GM18519 (cell line): ENCODE results near the gene NKD2.

Experiments used
- ATAC-seq: cut with Tn5 transposase; IDR thresholded peaks from one replicate; pipeline ENCODE4 v1.9.1; 2021; ENCODE audit warnings: mild to moderate bottlenecking, moderate library complexity; ENCODE audit not compliant: unreplicated experiment, low FRiP score

NKD2 gene

GRCh38 chr5:1039706-1040260 lies 31.2 kb downstream of the NKD2 start:
- ATAC-seq: no peak

- no peak for ATAC-seq
These were observed 32.0 kb downstream of the NKD2 start for GRCh38 chr5:1040571-1040970.

DNA sequence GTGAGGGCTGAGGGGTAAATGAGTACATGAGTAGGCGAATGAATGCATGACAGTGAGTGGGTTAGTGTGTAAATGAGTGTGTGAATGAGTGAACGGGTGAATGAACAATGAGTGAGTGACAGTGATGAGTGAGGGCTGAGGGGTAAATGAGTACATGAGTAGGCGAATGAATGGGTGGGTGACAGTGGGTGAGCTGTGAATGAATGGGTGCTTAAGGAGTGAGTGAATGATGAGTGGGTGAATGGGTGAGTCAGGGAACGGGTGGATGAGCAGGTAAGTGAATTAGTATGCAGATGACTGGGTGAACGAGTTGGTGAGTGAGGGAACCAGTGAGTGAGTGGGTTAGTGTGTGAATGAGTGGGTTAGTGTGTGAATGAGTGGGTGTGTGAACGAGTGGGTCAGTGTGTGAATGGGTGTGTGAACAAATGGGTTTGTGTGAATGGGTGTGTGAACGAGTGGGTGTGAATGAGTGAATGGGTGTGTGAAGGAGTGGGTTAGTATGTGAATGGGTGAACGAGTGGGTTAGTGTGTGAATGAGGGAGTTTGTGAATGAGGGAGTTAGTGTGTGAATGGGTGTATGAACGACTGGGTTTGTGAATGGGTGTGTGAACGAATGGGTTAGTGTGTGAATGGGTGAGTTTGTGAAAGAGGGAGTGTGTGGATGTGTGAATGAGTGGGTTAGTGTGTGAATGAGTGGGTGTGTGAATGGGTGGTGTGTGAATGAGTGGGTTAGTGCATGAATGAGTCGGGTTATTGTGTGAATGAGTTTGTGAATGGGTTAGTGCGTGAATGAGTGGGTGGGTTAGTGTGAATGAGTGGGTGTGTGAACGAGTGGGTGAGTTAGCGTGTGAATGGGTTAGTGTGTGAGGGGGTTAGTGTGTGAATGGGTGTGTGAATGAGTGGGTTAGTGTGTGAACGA lies 32.9 kb downstream of the NKD2 start:
- ATAC-seq: no peak

DNA sequence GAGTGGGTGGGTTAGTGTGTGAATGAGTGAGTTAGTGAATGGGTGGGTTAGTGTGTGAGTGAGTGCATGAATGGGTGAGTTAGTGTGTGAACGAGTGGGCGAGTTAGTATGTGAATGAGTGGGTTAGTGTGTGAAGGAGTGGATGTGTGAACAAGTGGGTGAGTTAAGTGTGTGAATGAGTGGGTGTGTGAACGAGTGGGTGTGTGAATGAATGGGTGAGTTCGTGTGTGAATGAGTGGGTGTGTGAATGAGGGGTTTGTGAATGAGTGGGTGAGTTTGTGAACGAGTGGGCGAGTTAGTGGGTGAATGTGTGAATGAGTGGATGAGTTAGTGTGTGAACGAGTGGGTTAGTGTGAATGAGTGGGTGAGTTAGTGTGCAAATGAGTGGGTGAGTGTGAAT lies 34.0 kb downstream of the NKD2 start:
- no peak for ATAC-seq

DNA sequence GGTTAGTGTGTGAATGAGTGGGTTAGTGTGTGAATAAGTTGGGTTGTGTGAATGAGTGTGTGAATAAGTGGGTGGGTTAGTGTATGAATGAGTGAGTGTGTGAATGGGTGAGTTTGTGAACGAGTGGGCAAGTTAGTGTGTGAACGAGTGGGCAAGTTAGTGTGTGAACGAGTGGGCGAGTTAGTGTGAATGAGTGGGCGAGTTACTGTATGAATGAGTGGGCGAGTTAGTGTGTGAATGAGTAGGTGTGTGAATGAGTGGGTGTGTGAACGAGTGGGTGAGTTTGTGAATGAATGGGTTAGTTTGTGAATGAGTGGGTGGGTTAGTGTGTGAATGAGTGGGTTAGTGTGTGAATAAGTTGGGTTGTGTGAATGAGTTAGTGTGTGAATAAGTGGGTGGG lies 34.7 kb downstream of the NKD2 start:
- no peak for ATAC-seq

- no peak for ATAC-seq
These were observed 35.5 kb downstream of the NKD2 start for GRCh38 chr5:1044117-1044516.

GRCh38 chr5:1045960-1046560 lies 37.5 kb downstream of the NKD2 start:
- no peak for ATAC-seq

DNA sequence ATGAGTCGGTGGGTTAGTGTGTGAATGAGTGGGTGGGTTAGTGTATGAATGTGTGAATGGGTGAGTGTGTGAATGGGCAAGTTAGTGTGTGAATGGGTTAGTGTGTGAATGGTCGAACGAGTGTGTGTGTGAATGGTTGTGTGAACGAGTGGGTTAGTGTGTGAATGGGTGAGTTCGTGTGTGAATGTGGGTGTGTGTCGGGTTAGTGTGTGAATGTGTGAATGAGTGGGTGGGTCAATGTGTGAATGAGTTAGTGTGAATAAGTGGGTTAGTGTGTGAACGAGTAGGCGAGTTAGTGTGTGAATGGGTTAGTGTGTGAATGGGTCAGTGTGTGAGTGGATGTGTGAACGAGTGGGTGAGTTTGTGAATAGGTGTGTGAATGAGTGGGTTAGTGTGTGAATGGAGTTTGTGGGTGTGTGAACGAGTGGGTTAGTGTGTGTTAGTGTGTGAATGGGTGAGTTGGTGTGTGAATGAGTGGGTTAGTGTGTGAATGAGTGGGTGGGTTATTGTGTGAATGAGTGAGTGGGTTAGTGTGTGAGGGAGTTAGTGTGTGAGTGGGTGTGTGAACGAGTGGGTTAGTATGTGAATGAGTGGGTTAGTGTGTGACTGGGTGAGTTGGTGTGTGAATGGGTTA lies 38.8 kb downstream of the NKD2 start:
- ATAC-seq: no peak

DNA sequence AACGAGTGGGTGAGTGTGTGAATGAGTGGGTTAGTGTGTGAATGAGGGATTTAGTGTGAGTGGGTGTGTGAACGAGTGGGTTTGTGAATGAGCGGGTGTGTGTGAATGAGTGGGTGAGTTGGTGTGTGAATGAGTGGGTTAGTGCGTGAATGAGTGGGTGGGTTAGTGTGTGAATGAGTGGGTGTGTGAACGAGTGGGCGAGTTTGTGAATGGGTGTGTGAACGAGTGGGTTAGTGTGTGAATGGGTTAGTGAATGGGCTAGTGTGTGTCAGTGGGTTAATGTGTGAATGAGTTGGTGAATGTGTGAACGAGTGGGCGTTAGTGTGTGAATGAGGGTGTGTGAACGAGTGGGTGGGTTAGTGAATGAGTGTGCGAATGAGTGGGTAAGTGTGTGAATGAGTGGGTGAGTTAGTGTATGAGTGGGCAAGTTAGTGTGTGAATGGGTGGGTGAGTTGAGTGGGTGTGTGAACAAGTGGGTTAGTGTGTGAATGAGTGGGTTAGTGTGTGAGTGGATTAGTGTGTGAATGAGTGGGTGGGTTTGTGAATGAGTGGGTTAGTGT lies 39.6 kb downstream of the NKD2 start:
- ATAC-seq: no peak

DNA sequence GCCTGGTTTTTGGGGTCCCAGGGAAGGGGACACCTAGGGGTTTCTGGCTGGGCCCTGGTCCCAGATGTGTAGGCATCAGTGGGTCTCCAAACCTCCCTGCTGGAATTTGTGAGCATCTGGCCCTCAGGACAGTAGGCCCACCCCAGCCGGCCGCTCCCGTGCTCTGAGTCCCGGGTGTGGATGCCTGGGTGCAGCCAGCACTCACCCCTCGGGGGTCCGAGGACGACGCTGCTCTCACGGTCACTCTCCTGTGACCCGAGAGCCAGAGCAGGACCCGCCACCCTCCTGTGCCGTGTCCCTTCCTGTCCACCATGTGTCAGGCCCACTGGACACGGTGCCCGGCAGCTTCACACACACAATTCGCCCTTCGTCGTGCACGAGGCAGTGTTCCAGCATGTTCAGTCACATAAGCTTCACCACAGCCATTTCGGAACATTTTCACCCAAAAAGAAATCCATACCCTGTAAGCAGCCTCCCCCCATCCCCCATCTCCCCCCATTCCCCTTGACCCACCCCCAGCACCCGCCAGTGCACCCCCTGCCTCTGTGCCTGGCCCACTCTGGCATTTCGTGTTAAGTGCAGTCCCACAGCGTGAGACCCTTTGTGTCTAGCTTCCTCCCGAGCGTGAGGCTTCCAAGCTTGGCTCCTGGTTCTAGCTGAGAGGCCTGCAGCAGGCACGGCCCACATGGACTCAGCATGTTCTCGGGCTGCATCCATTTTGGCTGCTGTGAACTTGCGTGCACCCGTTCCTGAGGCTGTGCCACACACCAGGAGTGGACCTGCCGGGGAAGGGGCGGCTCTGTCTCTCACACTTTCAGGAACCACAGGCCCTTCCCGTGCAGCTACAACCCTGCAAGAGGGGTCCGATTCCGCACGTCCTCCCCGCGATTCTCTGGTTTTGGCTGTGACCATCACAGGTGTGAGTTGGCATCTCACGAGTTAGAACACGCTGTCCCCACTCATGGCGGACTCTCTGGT lies 40.5 kb downstream of the NKD2 start:
- no peak for ATAC-seq

DNA sequence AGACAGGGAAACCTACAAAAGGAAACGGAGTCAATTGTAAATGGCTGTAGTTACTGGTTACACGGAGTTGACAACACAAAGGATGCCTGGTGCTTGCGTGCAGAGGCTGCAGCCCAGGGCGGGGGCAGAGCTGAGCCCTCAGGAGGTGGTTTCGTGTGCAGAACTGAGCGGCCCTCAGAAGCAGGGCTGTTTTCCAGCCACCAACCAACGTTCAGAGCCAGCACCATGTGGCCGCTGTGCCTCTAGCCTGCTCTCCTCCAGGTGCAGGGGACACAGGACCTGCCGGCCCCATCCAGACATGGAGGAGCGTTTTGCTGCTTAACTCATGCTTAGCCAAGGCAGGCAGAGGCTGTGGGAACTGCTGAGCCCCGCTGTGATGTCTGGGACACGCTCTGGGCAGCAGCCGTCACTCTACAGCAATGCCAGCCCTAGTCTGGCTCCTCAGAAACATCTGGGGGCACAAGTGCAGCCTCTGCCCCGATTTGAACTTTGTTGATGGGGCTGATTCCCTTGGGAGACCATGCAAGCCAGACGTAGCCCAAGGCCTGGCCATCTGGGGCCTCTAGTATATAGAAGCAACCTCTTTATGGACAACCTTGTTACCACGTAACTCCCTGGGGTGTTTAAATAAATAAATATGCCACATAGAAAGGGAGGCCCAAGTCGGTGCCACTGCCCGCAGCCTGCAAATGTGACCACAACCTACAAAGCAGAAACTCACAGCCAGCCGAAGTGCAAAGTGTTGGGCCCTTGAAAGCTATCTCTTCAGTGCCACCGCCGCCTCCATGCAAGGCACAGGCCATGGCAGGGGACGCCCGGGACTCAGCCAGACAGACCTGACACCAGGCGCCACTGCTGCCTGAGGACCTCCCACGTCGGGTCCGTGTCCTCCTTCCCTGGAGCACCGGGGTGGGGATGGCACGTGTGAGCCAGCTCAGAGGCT lies 42.1 kb downstream of the NKD2 start:
- ATAC-seq: no peak

DNA sequence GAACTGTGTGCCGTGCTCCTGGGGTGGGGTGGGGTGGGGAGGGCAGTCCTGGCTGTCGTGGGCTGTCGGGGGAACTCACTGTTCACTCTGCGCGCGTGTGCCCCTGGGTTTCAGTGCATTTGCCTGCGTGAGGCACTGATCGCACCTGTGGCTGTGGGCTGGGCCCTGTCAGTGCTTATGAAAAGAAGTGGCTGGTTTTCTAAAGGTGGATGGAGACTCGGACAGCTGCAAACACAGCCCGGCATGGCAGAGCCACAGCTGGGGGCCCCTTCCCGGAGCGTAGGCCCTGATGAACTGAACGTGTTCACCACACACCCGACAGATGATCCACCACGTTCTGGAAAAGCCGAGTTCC lies 42.7 kb downstream of the NKD2 start:
- no peak for ATAC-seq

GRCh38 chr5:1052076-1052475 lies 43.5 kb downstream of the NKD2 start:
- ATAC-seq: no peak

- no peak for ATAC-seq
These were observed 44.2 kb downstream of the NKD2 start for GRCh38 chr5:1052641-1053390.

DNA sequence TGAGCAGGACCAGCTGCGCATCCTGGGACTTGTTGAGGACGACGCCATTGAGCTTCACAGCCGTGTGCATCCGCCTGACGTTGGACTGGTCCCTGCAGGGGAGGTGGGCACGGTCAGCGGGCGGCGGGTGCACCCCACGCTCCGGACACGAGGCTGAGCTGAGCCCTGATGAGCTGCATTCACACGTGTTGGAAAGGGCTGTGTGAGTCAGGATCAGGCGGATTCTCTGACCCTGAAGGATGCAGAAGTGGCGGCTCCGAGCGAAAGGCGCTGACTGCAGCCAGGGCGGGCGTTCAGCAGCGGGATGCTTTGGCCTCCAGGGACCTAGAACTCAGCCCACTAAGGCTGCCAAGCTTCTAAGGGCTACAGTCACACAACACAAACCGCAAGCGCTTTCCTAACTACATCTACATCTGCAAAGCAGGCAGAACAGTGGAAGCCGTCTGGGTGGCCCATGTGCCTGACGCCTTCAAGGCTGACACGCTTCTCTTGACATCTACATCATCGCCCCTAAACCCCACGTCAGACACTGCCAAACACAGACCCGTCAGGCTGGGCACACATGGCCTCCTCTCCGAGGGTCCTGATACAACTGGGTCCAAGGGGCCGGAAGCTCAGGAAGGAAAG lies 44.9 kb downstream of the NKD2 start:
- ATAC-seq: no peak

DNA sequence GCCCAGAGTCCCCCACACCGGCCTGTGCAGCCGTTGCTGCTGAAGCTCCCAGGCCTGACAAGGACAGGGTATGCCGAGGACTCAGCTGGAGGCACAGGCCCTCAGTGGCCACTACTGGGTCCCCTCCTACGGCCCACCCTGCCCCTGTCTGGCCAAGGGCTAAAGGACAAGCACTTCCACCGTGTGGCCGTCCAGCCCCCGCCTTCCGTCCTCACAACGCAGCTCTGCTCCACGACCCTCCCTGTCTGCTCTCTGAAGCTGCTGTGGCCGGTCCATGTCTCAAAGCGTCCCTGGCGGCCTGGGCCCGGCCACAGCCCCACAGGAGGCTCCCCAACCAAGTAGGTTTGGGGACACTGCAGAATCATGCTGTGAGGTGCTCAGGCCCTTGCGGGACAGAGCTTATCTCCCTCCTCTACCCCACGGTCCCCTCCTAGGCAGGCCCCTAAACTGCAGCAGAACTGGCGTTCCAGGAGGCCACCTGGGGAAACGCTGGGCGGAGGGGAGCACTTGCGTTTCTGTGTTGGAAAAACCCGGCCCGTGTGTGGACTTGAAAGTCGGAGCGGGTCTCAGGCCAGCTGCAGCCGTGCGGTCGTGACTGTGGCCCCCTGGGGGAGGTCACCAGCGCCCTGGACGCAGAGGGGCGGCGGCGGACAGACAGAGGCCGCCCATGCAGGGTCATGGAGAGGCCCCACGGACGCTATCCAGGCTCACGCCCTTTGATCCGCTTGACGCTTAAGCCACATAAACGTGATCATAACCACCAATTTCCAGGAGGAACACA lies 45.6 kb downstream of the NKD2 start:
- no peak for ATAC-seq
